ENCODE data around the gene RORC. TPM values are rescaled to one million over a fixed set of nuclear protein-coding genes. Genes with fewer than 3 reads are reported as not detected.

RORC gene
- polyA plus RNA-seq, 6 donors from 2014 or later, result 0.08 TPM; not detected in 5

GRCh38 chr1:151762941-151763921, 68.4 kb downstream of the RORC start, which contains the start of gene MRPL9:
Gene MRPL9, minus strand, starts transcription at chr1:151763496. Its CDS starts 17 bp downstream, at chr1:151763479.
- Mint-ChIP-seq H3K4me1 (peaks cover 18 to 29% (median 24%) of the 10 kb centered on the region in 3 donors), H3K27ac (peak within 1 kb of the TSS; percentile 86 to 97 (median 96)), H3K4me3 (peak within 1 kb of the TSS; percentile 92 to 98 (median 95)), H3K36me3 (peaks cover 0 to 7% of the 10 kb centered on the region in 2 donors), H3K9me3 (no peaks in the 10 kb centered on the region), H3K27me3 (no peaks in the 10 kb centered on the region)
- DNase-seq (peak; percentile 81), ATAC-seq (ENCODE audit: low read depth in 2 of 2) (peak; percentile 98 to 99)

- H3K36me3 Mint-ChIP-seq, result peaks cover 0 to 7% of the 10 kb centered on the region in 2 donors
- peak overlapping the region in 1 of 6 donors; percentile 83 for H3K27ac Mint-ChIP-seq
- ATAC-seq (ENCODE audit: low read depth in 2 of 2) (no peak), DNase-seq (no peak)
- no peaks in the 10 kb centered on the region for H3K27me3 Mint-ChIP-seq
- peaks cover 18 to 29% (median 24%) of the 10 kb centered on the region in 3 donors for H3K4me1 Mint-ChIP-seq
- H3K4me3 Mint-ChIP-seq, result peak overlapping the region in 4 of 8 donors; percentile 1 to 92 (median 36)
- no peaks in the 10 kb centered on the region for H3K9me3 Mint-ChIP-seq
Measured at GRCh38 chr1:151760597-151761385, 70.8 kb downstream of the RORC start.

- DNase-seq, result no peak
- Mint-ChIP-seq H3K27me3 (no peaks in the 10 kb centered on the region), H3K4me1 (peaks cover 15 to 21% (median 21%) of the 10 kb centered on the region in 3 donors), H3K36me3 (peaks cover 0 to 15% of the 10 kb centered on the region in 2 donors), H3K4me3 (no peak overlapping the region), H3K9me3 (no peaks in the 10 kb centered on the region), H3K27ac (no peak overlapping the region)
- ATAC-seq (ENCODE audit: low read depth in 2 of 2), result no peak
Measured at GRCh38 chr1:151759241-151759640, 72.4 kb downstream of the RORC start.

- Mint-ChIP-seq H3K9me3 (peaks cover 0 to 2% (median 0%) of the 10 kb centered on the region in 7 donors), H3K4me3 (no peak overlapping the region), H3K27ac (no peak overlapping the region), H3K27me3 (peaks cover 0 to 8% (median 6%) of the 10 kb centered on the region in 3 donors), H3K36me3 (peaks cover 0 to 22% of the 10 kb centered on the region in 2 donors), H3K4me1 (peaks cover 0 to 2% (median 0%) of the 10 kb centered on the region in 3 donors)
- ATAC-seq (ENCODE audit: low read depth in 2 of 2) (no peak), DNase-seq (no peak)
Measured at GRCh38 chr1:151756291-151756690, 75.3 kb downstream of the RORC start.

Other genes starting within 250 kb of the RORC start
- 10 to 100 TPM in 5 of 6 donors, 1 to 10 TPM in 1; 4.2 to 17.2 (median 13.1) TPM for gene SNX27, start 219.8 kb downstream of the RORC start, polyA plus RNA-seq (ENCODE audit: low read depth in 6 of 6)
- gene CELF3, start 115.0 kb downstream of the RORC start, polyA plus RNA-seq (ENCODE audit: low read depth in 6 of 6), result not detected
- not detected for gene RIIAD1, start 110.3 kb downstream of the RORC start, polyA plus RNA-seq (ENCODE audit: low read depth in 6 of 6)
- gene MRPL9, start 68.3 kb downstream of the RORC start, polyA plus RNA-seq (ENCODE audit: low read depth in 6 of 6), result 100 to 1,000 TPM; 126 to 160 (median 142) TPM
- 1 to 10 TPM; 3.9 to 9.2 (median 6.9) TPM for gene TDRKH, start 41.3 kb downstream of the RORC start, polyA plus RNA-seq (ENCODE audit: low read depth in 6 of 6)
- gene LINGO4, start 26.4 kb downstream of the RORC start, polyA plus RNA-seq (ENCODE audit: low read depth in 6 of 6), result not detected
- gene C2CD4D, start 8.0 kb upstream of the RORC start, polyA plus RNA-seq (ENCODE audit: low read depth in 6 of 6), result under 1 TPM in 3 of 6 donors, not detected in 3; 0.16 to 0.27 (median 0.22) TPM
- gene THEM5, start 21.9 kb upstream of the RORC start, polyA plus RNA-seq (ENCODE audit: low read depth in 6 of 6), result not detected
- 10 to 100 TPM in 2 of 6 donors, 1 to 10 TPM in 4; 6.6 to 11.9 (median 8.1) TPM for gene THEM4, start 77.7 kb upstream of the RORC start, polyA plus RNA-seq (ENCODE audit: low read depth in 6 of 6)
- 100 to 1,000 TPM; 115 to 209 (median 180) TPM for gene S100A10, start 162.1 kb upstream of the RORC start, polyA plus RNA-seq (ENCODE audit: low read depth in 6 of 6)
- gene S100A11, start 205.2 kb upstream of the RORC start, polyA plus RNA-seq (ENCODE audit: low read depth in 6 of 6), result 10 to 100 TPM; 22.1 to 54.6 (median 27.8) TPM